GM12801 (cell line): Measurements from ENCODE around the gene PHYH.

Experiments
- TF ChIP-seq, protein P1 (sequence below): IDR thresholded peaks from one replicate; pipeline ENCODE4 v1.5.1; 2011; ENCODE audit warnings: control low read depth; ENCODE audit not compliant: insufficient read length; ENCODE audit errors: extremely low read depth

Gene PHYH

DNA sequence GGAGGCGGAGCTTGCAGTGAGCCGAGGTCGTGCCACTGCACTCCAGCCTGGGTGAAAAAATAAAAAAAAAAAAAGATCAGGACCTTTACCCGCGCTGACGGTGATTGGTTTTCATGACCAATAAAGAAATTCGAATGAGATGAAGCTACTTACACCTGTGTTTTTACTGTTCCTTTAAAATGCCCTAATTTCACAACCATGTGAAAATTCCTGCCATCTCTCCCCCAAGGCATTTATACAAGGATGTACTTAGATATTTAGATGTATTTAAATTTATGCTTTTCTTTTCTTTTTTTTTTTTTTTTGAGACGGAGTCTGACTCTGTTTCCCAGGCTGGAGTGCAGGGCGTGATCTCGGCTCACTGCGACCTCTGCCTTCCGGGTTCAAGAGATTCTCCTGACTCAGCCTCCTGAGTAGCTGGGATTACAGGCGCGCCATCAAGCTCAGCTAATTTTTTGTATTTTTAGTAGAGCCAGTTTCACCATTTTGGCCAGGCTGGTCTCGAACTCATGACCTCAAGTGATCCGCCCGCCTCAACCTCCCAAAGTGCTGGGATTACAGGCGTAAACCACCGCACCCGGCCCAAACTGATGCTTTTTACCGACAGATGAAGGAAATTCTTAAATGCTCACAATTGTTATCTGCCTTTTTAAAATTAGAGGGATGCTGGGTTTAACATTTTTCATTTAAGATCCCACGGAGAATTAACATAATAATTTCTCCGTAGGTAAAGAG is 3.1 kb upstream of the PHYH start:
- TF ChIP-seq, protein P1, sequence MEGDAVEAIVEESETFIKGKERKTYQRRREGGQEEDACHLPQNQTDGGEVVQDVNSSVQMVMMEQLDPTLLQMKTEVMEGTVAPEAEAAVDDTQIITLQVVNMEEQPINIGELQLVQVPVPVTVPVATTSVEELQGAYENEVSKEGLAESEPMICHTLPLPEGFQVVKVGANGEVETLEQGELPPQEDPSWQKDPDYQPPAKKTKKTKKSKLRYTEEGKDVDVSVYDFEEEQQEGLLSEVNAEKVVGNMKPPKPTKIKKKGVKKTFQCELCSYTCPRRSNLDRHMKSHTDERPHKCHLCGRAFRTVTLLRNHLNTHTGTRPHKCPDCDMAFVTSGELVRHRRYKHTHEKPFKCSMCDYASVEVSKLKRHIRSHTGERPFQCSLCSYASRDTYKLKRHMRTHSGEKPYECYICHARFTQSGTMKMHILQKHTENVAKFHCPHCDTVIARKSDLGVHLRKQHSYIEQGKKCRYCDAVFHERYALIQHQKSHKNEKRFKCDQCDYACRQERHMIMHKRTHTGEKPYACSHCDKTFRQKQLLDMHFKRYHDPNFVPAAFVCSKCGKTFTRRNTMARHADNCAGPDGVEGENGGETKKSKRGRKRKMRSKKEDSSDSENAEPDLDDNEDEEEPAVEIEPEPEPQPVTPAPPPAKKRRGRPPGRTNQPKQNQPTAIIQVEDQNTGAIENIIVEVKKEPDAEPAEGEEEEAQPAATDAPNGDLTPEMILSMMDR: no peak

DNA sequence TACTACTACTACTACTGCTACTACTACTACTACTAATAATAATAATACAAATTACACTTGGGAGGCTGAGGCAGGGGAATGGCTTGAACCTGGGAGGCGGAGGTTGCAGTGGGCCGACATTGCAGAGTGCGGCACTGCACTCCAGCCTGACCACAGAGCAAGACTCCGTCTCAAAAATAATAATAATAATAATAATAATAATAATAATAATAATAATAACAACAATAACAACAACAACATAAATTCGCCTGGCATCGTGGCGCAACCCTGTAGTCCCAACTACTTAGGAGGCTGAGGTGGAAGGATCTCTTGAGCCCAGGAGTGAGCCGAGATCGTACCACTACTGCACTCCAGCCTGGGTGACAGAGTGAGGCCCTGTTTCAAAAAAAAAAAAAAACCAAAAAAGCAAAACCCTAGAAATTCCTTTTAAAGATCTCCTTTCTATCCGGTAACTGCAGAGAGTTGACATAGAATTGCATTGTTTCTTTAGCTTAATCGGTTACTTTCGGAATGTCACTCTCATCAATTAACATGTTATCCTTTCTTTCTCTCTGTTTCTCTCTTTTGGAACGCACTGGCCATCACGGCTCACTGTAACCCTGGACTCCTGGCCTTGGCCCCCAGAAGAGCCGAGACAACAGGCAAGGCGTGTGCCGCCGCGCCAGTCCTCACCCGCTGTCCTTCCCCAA is 972 bp downstream of the PHYH start:
- TF ChIP-seq, protein P1: no peak

GRCh38 chr10:13296476-13296875 is 3.4 kb downstream of the PHYH start:
- TF ChIP-seq, protein P1: no peak

- TF ChIP-seq, protein P1: no peak
Observed at GRCh38 chr10:13294784-13295183, 5.1 kb downstream of the PHYH start.

DNA sequence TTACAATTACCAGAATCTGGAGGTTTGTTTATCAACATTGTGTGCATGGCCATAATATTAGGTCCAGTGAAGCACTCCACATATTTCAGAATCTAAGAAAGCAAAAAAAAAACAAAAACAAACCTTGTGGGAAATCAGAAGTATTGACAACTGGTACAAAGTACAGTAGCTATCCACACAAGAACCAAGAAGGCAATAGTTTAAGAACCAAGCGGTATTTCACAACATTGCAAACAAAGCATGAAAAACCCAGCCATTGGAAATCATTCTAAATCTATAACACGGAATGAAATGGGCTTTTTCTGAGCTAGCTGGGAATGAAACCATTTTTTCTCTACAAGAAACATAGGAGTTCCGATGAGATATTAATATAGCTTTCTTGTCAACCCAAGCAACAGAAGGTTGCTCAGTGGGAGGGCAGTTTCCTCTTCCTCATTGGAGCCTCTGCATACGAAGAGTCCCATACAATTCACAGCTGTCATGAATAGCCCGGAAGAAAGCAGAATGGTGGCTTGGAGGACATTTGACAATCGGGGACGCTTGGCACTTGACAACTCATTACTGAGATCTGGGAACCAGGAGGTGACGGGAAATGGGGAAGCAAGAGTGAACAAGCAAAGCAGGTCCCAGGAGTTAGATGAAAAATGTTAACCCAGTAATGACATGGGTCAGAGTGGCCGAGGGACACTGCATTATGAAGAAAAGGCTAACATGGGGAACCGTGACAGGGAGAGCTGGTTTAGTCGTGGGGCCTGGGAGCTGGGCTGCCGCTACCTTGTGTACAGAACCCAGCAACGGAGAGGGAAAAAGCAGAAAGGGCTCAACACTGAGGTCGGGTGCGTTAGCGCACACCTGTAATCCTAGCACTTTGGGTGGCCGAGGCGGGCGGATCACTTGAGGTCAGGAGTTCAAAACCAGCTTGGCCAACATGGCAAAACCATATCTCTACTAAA is 7.8 kb downstream of the PHYH start:
- TF ChIP-seq, protein P1: no peak

- TF ChIP-seq, protein P1: no peak
Observed at GRCh38 chr10:13291061-13291460, 8.8 kb downstream of the PHYH start.

DNA sequence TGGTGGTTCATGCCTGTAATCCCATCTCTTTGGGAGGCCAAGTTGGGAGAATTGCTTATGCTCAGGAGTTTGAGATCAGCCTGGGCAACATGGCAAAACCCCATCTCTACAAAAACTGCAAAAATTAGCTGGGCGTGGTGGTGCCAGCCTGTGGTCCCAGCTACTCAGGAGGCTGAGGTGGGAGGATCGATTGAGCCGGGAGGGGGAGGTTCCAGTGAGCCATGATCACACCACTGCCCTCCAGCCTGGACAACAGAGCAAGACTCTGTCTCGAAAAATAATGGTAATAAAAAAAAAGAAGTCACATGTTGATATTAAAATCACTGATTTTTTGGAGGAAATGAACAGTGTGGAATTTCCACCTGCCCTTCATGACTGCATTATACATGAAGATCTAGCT is 15.8 kb downstream of the PHYH start:
- TF ChIP-seq, protein P1: no peak
